ENCODE measurements around the gene OTOG.

DNA sequence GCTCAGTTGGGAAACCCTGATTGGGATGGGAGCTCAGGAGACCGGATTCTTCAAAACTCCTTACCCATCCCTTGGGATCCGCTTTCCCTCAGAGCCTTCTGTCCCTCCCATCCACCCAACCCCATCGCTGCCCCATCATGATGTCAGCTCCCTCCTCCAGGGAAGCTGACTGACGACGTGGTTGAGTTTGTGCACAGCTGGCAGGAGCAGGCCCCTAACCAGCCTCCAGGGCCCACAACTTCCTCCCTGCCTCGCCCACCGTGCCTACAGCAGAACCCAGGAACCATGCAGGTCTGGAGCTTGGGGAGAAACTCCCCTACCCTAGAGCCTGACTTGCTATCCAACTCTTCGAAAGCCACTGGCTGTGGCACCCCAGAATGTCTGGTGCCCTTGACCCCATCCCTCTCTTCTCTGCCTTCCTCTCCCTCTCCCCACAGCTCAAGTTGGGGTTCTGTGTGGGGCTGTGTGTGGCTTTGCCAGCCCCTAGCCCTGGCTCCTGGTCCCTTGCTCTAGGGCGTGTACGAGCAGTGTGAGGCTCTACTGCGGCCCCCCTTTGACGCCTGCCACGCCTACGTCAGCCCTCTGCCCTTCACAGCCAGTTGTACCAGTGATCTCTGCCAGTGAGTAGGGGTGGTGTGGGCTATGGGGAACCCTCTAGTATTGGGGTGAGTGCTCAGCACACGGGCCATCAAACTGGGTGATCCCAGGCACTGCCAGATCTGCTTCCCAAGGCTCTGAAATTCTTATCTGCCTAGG, 11.1 kb downstream of the OTOG start:
- TF ChIP-seq POLR2AphosphoS5 (IDR thresholded peaks at IDR 0.05; ENCODE audit: insufficient read depth in 1 of 2, low read depth in 1 of 2) (no peak), POLR2A (IDR thresholded peaks at IDR 0.05) (no peak)

Measured in vagina (tissue), 2 donors.